Smooth muscle cell (in vitro differentiated cells): Measurements from ENCODE around the gene ERP29. TPM values are rescaled to one million over a fixed set of nuclear protein-coding genes. Genes with fewer than 3 reads are reported as not detected.

ENCODE experiments used
- DNase-seq: peaks from one replicate; lab custom pipeline; 2025; ENCODE audit not compliant: unreplicated experiment; lab: John Stamatoyannopoulos, UW
- H2AFZ ChIP-seq: fragments of 200-600 bp; sonication (generic); 2 replicates; pipeline ENCODE4 v1.6.0; 2016; ENCODE audit warnings: antibody characterized with exemption, low read depth, mild to moderate bottlenecking
- H3F3A ChIP-seq: fragments of 200-600 bp; sonication (generic); 2 replicates; pipeline ENCODE4 v1.6.0; 2017; ENCODE audit warnings: antibody characterized with exemption, low read depth
- H3K27ac ChIP-seq: fragments of 200-600 bp; sonication (generic); 2 replicates; pipeline ENCODE4 v1.5.1; 2016; ENCODE audit warnings: low read depth, mild to moderate bottlenecking
- H3K27me3 ChIP-seq: fragments of 200-600 bp; sonication (generic); 2 replicates; pipeline ENCODE4 v1.6.1; 2016; ENCODE audit warnings: low read depth, mild to moderate bottlenecking
- H3K36me3 ChIP-seq: fragments of 200-600 bp; sonication (generic); 2 replicates; pipeline ENCODE4 v1.5.1; 2016; ENCODE audit warnings: low read depth
- H3K4me1 ChIP-seq: fragments of 200-600 bp; sonication (generic); 2 replicates; pipeline ENCODE4 v1.5.1; 2016; ENCODE audit warnings: low read depth
- H3K4me2 ChIP-seq: fragments of 200-600 bp; sonication (generic); 2 replicates; pipeline ENCODE4 v1.6.0; 2016; ENCODE audit warnings: mild to moderate bottlenecking
- H3K4me3 ChIP-seq: fragments of 200-600 bp; sonication (generic); 2 replicates; pipeline ENCODE4 v1.5.1; 2016; ENCODE audit warnings: mild to moderate bottlenecking
- H3K79me2 ChIP-seq: fragments of 200-600 bp; sonication (generic); 2 replicates; pipeline ENCODE4 v1.6.0; 2016; ENCODE audit warnings: low read depth, mild to moderate bottlenecking
- H3K9ac ChIP-seq: fragments of 200-600 bp; sonication (generic); 2 replicates; pipeline ENCODE4 v1.6.0; 2016; ENCODE audit warnings: low read depth
- H3K9me3 ChIP-seq: fragments of 200-600 bp; sonication (generic); replicated peaks from 2 replicates; pipeline ENCODE4 v1.5.1; 2016; ENCODE audit warnings: low read depth
- H4K20me1 ChIP-seq: fragments of 200-600 bp; sonication (generic); 2 replicates; pipeline ENCODE4 v1.6.0; 2016; ENCODE audit warnings: low read depth
- CTCF ChIP-seq: fragments of 200-600 bp; sonication (generic); IDR thresholded peaks from 2 replicates; pipeline ENCODE4 v1.5.1; 2017; ENCODE audit warnings: borderline replicate concordance, mild to moderate bottlenecking, antibody characterized with exemption; ENCODE audit not compliant: insufficient read depth, poor library complexity, severe bottlenecking
- WGBS: methylation state at CpG from one replicate; pipeline ENCODE4 v1.1.7; 2016; ENCODE audit warnings: low lambda C conversion rate; 5-methylcytosine and 5-hydroxymethylcytosine counted together
- polyA plus RNA-seq: library from polyadenylated mRNA; unstranded; fragments of >200 nt; fragmentation: Nextera tagmentation; extraction: Ambion mirVana; gene quantifications from 2 replicates; pipeline ENCODE4 v1.2.1, GENCODE V29; 2016
- total RNA-seq: library from RNA; depleted of rRNA; stranded (reverse); fragments of >200 nt; gene quantifications from 2 replicates; pipeline ENCODE4 v1.2.3, GENCODE V29; 2014

Gene ERP29
- total RNA-seq (44.2 and 53.8 TPM in 2 replicates), polyA plus RNA-seq (118 and 126 TPM in 2 replicates)

DNA sequence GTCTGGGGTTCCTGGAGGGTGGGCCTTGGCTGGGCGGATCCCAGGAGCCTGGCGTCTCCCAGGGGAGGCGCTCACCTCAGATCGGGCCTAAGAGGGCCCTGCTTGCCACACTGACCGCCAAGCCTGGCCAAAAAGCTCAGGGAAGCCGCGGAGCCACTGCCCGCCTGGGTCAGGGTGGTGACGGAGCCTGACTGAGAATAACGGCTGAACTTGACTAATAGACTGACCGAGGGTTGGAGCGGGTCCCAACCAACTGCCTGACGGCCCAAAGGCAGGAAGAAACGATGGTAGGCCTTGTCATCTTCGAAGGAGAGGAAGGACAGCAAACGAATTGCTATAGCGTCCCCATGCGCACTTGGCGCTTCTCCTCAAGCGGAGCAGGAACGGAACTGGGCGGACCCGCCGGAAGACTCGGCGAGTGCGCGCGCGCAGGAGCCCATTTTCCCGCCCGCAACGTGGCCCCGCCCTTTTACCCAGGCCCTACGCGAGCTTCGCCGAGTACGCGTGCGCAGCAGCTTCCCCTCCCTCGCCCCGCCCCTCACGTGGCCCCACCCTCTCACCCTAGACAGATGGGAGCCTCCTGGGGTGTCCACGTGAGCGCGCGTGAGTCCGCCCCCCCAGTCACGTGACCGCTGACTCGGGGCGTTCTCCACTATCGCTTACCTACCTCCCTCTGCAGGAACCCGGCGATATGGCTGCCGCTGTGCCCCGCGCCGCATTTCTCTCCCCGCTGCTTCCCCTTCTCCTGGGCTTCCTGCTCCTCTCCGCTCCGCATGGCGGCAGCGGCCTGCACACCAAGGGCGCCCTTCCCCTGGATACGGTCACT lies at the start of gene ERP29, which contains the start of gene TMEM116:
Gene ERP29, plus strand, starts transcription at position 652 of the 826 bp plus-strand sequence. Its CDS starts 40 bp downstream, at position 692.
Gene TMEM116, minus strand, starts transcription at position 391 of the 826 bp plus-strand sequence. CDS start 7,895 bp downstream, outside the sequence.
- TF ChIP-seq CTCF: peak; percentile 33
- H3K79me2 ChIP-seq: peaks cover 37% of the 10 kb centered on the region
- WGBS: under 1% methylated on average over 52 of the region's 67 CpGs

DNA sequence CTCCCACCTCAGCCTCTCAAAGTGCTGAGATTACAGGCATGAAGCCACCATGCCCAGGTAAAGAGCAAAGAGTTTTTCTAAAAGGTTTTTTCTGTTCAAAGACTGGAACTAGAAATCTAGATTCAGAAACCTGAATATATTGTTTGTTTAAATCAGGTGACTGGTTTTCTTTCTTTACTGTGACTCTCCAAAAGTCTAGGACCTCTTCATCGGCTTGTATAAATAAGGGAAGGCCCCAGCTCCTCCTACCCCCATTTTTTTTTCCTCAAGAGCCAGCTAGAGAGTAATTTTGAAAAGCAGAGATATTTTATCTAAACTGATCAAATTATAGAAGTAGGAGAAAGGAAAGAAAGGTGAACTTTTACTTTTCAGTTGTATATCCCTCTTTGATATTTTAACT lies 48.3 kb upstream of the ERP29 start:
- TF ChIP-seq CTCF: no peak
- Histone ChIP-seq H2AFZ (no peak overlapping the region), H3K4me2 (no peak overlapping the region), H3F3A (no peaks in the 10 kb centered on the region), H3K4me1 (no peaks in the 10 kb centered on the region), H3K36me3 (peaks cover 2% of the 10 kb centered on the region), H3K27ac (no peak overlapping the region), H3K27me3 (no peaks in the 10 kb centered on the region), H3K9me3 (no peaks in the 10 kb centered on the region), H3K4me3 (no peak overlapping the region), H4K20me1 (no peaks in the 10 kb centered on the region), H3K9ac (no peak overlapping the region), H3K79me2 (no peaks in the 10 kb centered on the region)
- no peak for DNase-seq
- WGBS: 55% methylated on average over 1 of the region's 1 CpG

More for the DNA sequence above, at the start of gene ERP29, which contains the start of gene TMEM116:
- peaks cover 6% of the 10 kb centered on the region for H3K36me3 ChIP-seq
- peak within 1 kb of the TSS; percentile 93 for H3K4me3 ChIP-seq
- peak within 1 kb of the TSS; percentile 97 for H2AFZ ChIP-seq
- H3K27me3 ChIP-seq: no peaks in the 10 kb centered on the region
- H3K9me3 ChIP-seq: no peaks in the 10 kb centered on the region
- H3K27ac ChIP-seq: peak within 1 kb of the TSS; percentile 85
- peak within 1 kb of the TSS; percentile 81 for H3K9ac ChIP-seq
- H4K20me1 ChIP-seq: peaks cover 9% of the 10 kb centered on the region
- H3K4me1 ChIP-seq: peaks cover 18% of the 10 kb centered on the region
- DNase-seq: peak; percentile 99
- peaks cover 12% of the 10 kb centered on the region for H3F3A ChIP-seq
- peak within 1 kb of the TSS; percentile 93 for H3K4me2 ChIP-seq

GRCh38 chr12:111971800-111972199 lies 41.4 kb upstream of the ERP29 start:
- H3K27me3 ChIP-seq: no peaks in the 10 kb centered on the region
- no peak overlapping the region for H3K27ac ChIP-seq
- no peak overlapping the region for H3K9ac ChIP-seq
- no peak for TF ChIP-seq CTCF
- peaks cover 4% of the 10 kb centered on the region for H3K9me3 ChIP-seq
- H4K20me1 ChIP-seq: no peaks in the 10 kb centered on the region
- no peak for DNase-seq
- H3F3A ChIP-seq: no peaks in the 10 kb centered on the region
- no peaks in the 10 kb centered on the region for H3K4me1 ChIP-seq
- no peak overlapping the region for H3K4me2 ChIP-seq
- no peak overlapping the region for H3K4me3 ChIP-seq
- no peaks in the 10 kb centered on the region for H3K79me2 ChIP-seq
- H2AFZ ChIP-seq: no peak overlapping the region
- peaks cover 14% of the 10 kb centered on the region for H3K36me3 ChIP-seq
